Epithelial cell of proximal tubule (primary cell): Measurements from ENCODE around the gene OR6V1. TPM values are rescaled to one million over a fixed set of nuclear protein-coding genes. Genes with fewer than 3 reads are reported as not detected.
"Not testable (repeated sequence)": the region's sequence is repeated elsewhere in the genome, so short reads cannot be mapped to it uniquely, and the experiment has no call there.

ENCODE experiments used
- DNase-seq: peaks from one replicate; pipeline ENCODE4 v3.0.0-alpha.2; 2011; ENCODE audit warnings: low read depth
- H3K4me3 ChIP-seq: 2 replicates; pipeline ENCODE4 v1.5.1; 2011; ENCODE audit warnings: low read depth, mild to moderate bottlenecking, low read length
- total RNA-seq: library from RNA; depleted of rRNA; stranded (reverse); fragments of >200 nt; gene quantifications from 2 replicates; pipeline ENCODE4 v1.2.3, GENCODE V29; 2015
- TF ChIP-seq, protein P1 (sequence below): conservative IDR thresholded peaks from 2 replicates; pipeline ENCODE4 v1.5.1; 2012; ENCODE audit warnings: low read depth, mild to moderate bottlenecking, low read length

The OR6V1 gene
- total RNA-seq, 1 donor from 2014 or later: not detected

DNA sequence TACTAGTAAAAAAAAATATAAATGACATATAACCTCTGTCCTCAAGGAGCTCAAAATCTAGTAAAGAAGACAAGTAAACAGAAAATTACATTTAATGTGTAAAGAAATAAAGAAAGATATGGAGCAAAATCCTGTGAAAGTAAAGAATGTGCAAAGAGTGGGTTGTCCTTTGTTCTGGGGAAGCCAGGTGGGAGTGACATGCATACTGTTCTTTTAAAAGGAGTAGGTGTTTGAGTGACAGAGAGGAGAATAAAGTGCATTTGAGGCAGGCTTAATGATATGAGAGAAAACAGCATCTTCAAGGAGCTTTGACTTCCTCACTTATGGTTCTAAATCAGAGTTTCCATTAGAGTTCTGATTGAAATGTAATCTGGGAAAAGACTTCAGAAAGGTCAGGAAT is 22.0 kb downstream of the OR6V1 start:
- no peak for DNase-seq
- TF ChIP-seq, protein P1, sequence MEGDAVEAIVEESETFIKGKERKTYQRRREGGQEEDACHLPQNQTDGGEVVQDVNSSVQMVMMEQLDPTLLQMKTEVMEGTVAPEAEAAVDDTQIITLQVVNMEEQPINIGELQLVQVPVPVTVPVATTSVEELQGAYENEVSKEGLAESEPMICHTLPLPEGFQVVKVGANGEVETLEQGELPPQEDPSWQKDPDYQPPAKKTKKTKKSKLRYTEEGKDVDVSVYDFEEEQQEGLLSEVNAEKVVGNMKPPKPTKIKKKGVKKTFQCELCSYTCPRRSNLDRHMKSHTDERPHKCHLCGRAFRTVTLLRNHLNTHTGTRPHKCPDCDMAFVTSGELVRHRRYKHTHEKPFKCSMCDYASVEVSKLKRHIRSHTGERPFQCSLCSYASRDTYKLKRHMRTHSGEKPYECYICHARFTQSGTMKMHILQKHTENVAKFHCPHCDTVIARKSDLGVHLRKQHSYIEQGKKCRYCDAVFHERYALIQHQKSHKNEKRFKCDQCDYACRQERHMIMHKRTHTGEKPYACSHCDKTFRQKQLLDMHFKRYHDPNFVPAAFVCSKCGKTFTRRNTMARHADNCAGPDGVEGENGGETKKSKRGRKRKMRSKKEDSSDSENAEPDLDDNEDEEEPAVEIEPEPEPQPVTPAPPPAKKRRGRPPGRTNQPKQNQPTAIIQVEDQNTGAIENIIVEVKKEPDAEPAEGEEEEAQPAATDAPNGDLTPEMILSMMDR: no peak
- H3K4me3 ChIP-seq: no peak overlapping the region

DNA sequence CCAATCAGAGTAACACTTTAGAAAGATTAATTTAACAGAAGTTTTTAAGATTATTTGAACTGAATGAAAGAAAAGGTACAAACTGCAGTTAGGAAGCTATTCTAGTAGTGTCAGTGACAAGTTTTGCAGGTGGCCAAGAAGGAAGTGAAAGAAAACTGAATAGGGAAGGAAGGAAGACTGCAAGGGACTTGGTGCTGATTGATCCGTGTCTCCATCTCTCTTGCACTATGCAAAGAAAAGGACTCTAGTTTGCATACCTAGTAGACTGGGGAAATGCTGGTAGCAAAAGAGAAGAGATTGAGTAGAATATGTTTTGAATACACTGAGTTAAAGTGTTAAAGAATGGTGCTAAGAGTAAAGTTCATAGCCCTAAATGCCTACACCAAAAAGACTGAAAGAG is 33.0 kb downstream of the OR6V1 start:
- no peak overlapping the region for H3K4me3 ChIP-seq
- TF ChIP-seq, protein P1: no peak
- no peak for DNase-seq

DNA sequence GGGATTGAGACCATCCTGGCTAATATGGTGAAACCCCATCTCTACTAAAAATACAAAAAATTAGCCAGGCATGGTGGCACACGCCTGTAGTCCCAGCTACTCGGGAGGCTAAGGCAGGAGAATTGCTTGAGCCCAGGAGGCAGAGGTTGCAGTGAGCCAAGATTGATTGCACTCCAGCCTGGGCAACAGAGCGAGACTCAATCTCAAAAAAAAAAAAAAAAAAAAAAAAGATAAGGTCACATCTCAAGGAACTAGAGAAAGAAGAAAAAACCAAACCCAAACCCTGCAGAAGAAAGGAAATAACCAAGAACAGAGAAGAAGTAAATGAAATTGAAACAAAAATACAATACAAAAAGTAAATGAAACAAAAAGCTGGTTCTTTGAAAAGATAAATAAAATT is 33.5 kb downstream of the OR6V1 start:
- H3K4me3 ChIP-seq, DNase-seq: not testable (repeated sequence)

DNA sequence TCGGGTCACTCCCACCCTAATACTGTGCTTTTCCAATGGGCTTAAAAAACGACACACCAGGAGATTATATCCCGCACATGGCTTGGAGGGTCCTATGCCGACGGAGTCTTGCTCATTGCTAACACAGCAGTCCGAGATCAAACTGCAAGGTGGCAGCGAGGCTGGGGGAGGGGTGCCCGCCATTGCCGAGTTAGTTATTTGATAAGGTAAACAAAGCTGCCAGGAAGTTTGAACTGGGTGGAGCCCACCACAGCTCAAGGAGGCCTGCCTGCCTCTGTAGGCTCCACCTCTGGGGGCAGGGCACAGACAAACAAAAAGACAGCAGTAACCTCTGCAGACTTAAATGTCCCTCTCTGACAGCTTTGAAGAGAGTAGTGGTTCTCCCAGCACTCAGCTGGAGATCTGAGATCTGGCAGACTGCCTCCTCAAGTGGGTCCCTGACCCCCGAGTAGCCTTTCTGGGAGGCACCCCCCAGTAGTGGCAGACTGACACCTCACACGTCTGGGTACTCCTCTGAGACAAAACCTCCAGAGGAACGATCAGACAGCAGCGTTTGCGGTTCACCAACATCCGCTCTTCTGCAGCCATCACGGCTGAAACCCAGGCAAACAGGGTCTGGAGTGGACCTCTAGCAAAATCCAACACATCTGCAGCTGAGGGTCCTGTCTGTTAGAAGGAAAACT is 36.5 kb downstream of the OR6V1 start:
- not testable (repeated sequence) for DNase-seq

DNA sequence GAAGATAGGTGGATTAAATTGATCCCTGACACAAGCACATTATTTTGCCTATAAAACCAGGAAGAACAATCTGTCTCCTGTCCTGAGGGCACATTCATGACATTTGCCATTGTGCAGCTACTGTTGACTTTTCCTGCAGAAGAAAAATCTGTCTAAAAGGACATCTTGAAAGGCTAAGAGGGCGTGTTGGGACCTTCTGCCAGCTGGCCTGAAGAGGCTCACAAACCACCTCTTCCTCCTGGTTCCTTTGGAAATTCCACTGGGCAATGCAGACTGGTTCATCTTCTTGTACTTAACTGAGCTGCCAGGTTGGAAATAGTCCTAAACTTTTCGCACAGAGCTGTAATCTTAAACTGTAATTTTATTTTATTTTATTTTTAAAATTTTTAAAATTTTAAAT is 44.0 kb downstream of the OR6V1 start:
- no peak for DNase-seq
- TF ChIP-seq, protein P1: no peak
- H3K4me3 ChIP-seq: no peak overlapping the region

More for the DNA sequence above, 36.5 kb downstream of the OR6V1 start:
- not testable (repeated sequence) for H3K4me3 ChIP-seq

DNA sequence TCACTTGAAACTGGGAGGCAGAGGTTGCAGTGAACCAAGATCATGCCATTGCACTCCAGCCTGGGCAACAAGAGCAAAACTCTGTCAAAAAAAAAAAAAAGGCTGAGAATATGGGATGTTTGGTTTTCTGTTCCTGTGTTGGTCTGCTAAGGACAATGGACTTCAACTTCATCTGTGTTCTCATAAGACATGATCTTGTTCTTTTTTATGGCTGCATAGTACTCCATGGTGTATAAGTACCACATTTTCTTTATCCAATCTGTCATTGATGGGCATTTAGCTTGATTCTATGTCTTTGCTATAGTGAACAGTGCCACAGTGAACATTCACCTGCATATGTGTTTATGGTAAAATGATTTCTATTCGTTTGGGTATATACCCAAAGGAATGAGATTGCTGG is 47.4 kb downstream of the OR6V1 start:
- not testable (repeated sequence) for DNase-seq

More for the DNA sequence above, 47.4 kb downstream of the OR6V1 start:
- not testable (repeated sequence) for H3K4me3 ChIP-seq

Other genes starting within 250 kb of the OR6V1 start
- 0.75 and 3.3 TPM in 2 replicates for gene EPHB6, start 197.3 kb upstream of the OR6V1 start, total RNA-seq
- 0.06 and 0.29 TPM in 2 replicates for gene TRPV6, start 166.6 kb upstream of the OR6V1 start, total RNA-seq
- gene TRPV5, start 118.6 kb upstream of the OR6V1 start, total RNA-seq: not detected in 2 replicates
- gene LLCFC1, start 112.9 kb upstream of the OR6V1 start, total RNA-seq: not detected in 2 replicates
- gene KEL, start 90.0 kb upstream of the OR6V1 start, total RNA-seq: 0.12 TPM in 1 of 2 replicates, not detected in the other
- 0.17 TPM in 1 of 2 replicates, not detected in the other for gene OR9A2, start 25.2 kb upstream of the OR6V1 start, total RNA-seq
- not detected in 2 replicates for gene PIP, start 79.7 kb downstream of the OR6V1 start, total RNA-seq
- gene TAS2R39, start 131.1 kb downstream of the OR6V1 start, total RNA-seq: not detected in 2 replicates
- not detected in 2 replicates for gene TAS2R40, start 169.7 kb downstream of the OR6V1 start, total RNA-seq
- gene GSTK1, start 211.1 kb downstream of the OR6V1 start, total RNA-seq: 95.1 and 141 TPM in 2 replicates
- gene TMEM139, start 232.6 kb downstream of the OR6V1 start, total RNA-seq: 14.5 and 30.9 TPM in 2 replicates
- 17.8 and 18.7 TPM in 2 replicates for gene CASP2, start 236.0 kb downstream of the OR6V1 start, total RNA-seq